B cell (primary cell): Measurements from ENCODE around the gene CTSO. TPM values are rescaled to one million over a fixed set of nuclear protein-coding genes. Genes with fewer than 3 reads are reported as not detected.

Experiments
- ATAC-seq: fragments of 200-7000 bp; cut with Tn5 transposase; one replicate; pipeline ENCODE4 v1.10.0; 2021; ENCODE audit warnings: low read depth, mild to moderate bottlenecking, moderate number of reproducible peaks, moderate library complexity
- CTCF ChIA-PET: fragments of 350-600 bp; sonication (Branson Sonifier 250); formaldehyde crosslinking; loops from one replicate; lab custom pipeline; 2021; ENCODE audit warnings: antibody characterized with exemption, inconsistent platforms; lab: Charles Lee
- POLR2A ChIA-PET: fragments of 350-600 bp; sonication (Branson Sonifier 250); formaldehyde crosslinking; loops from one replicate; lab custom pipeline; 2021; ENCODE audit warnings: antibody characterized with exemption; lab: Charles Lee
- DNase-seq: peaks from one replicate; pipeline ENCODE4 v3.0.0; 2013
- H2AFZ ChIP-seq: 2 replicates; pipeline ENCODE4 v1.6.1; 2012; ENCODE audit warnings: mild to moderate bottlenecking, low read depth, low read length; ENCODE audit not compliant: insufficient read depth, poor library complexity, severe bottlenecking
- H3K27ac ChIP-seq, 2 donors: 1 replicate in 1 of 2; 2 replicates in 1 of 2; pipeline ENCODE4 v1.5.1; 2012 to 2013; ENCODE audit warnings: low read length in 2 of 2, mild to moderate bottlenecking in 2 of 2, moderate library complexity in 1 of 2
- H3K27me3 ChIP-seq, 4 experiments: fragments of 200-600 bp in 1 of 4; sonication (generic) in 1 of 4; replicated peaks in 1 of 4; 1 replicate in 2 of 4; 2 replicates in 2 of 4; pipeline versions ENCODE4 v1.6.1 to v1.7.0; 2013 to 2016; ENCODE audit warnings: low read length in 3 of 4, mild to moderate bottlenecking in 2 of 4, mixed read lengths in 1 of 4, moderate library complexity in 1 of 4; ENCODE audit not compliant: insufficient read depth in 4 of 4, control insufficient read depth in 3 of 4; ENCODE audit errors: control extremely low read depth in 1 of 4
- H3K36me3 ChIP-seq, 2 experiments: replicated peaks in 1 of 2; 1 replicate in 1 of 2; 2 replicates in 1 of 2; pipeline versions ENCODE4 v1.6.1 to v1.7.1; 2013; ENCODE audit warnings: low read length in 1 of 2; ENCODE audit not compliant: insufficient read depth in 2 of 2, control insufficient read depth in 1 of 2; ENCODE audit errors: control extremely low read depth in 1 of 2, extremely low read depth in 1 of 2
- H3K4me1 ChIP-seq, 2 donors: fragments of 200-600 bp in 1 of 2; sonication (generic) in 1 of 2; 1 replicate in 1 of 2; 2 replicates in 1 of 2; pipeline versions ENCODE4 v1.5.1 to v1.6.1; 2013 to 2017; ENCODE audit warnings: low read length in 2 of 2; ENCODE audit not compliant: control insufficient read depth in 2 of 2, insufficient read depth in 2 of 2
- H3K4me2 ChIP-seq: replicated peaks from 2 replicates; pipeline ENCODE3; 2012; ENCODE audit warnings: mild to moderate bottlenecking, low read depth, low read length; ENCODE audit not compliant: poor library complexity, severe bottlenecking
- H3K4me3 ChIP-seq, 5 experiments: fragments of 200-600 bp in 1 of 5; sonication (generic) in 1 of 5; 1 replicate in 3 of 5; 2 replicates in 2 of 5; pipeline versions ENCODE4 v1.5.1 to v1.7.0; 2011 to 2016; ENCODE audit warnings: low read length in 4 of 5, mild to moderate bottlenecking in 4 of 5, low read depth in 2 of 5, control low read depth in 1 of 5, moderate library complexity in 1 of 5; ENCODE audit not compliant: insufficient read depth in 1 of 5; ENCODE audit errors: control extremely low read depth in 1 of 5, extremely low read depth in 1 of 5
- H3K79me2 ChIP-seq: fragments of 200-600 bp; sonication (generic); one replicate; pipeline ENCODE4 v1.6.0; 2016; ENCODE audit warnings: low read length; ENCODE audit not compliant: control insufficient read depth, insufficient read depth
- H3K9ac ChIP-seq: fragments of 200-600 bp; sonication (generic); 2 replicates; pipeline ENCODE4 v1.6.1; 2017; ENCODE audit warnings: mild to moderate bottlenecking, low read length, moderate library complexity
- H3K9me3 ChIP-seq, 3 donors: one replicate each; pipeline versions ENCODE4 v1.6.1 to v1.7.1; 2013; ENCODE audit warnings: low read length in 2 of 3; ENCODE audit not compliant: control insufficient read depth in 2 of 3, insufficient read depth in 1 of 3; ENCODE audit errors: control extremely low read depth in 1 of 3
- H4K20me1 ChIP-seq: 2 replicates; pipeline ENCODE4 v1.6.0; 2012; ENCODE audit warnings: mild to moderate bottlenecking, low read length; ENCODE audit not compliant: insufficient read depth, control insufficient read depth, poor library complexity, severe bottlenecking
- H3K27ac Mint-ChIP-seq: one replicate; pipeline ENCODE4 v1.8.0; 2021; ENCODE audit warnings: mixed read lengths
- H3K27me3 Mint-ChIP-seq: one replicate; pipeline ENCODE4 v1.8.0; 2021; ENCODE audit warnings: mixed read lengths
- H3K4me1 Mint-ChIP-seq: one replicate; pipeline ENCODE4 v1.8.0; 2021; ENCODE audit warnings: mixed read lengths
- H3K4me3 Mint-ChIP-seq: one replicate; pipeline ENCODE4 v1.8.0; 2021; ENCODE audit warnings: mixed read lengths
- H3K9me3 Mint-ChIP-seq: one replicate; pipeline ENCODE4 v1.8.0; 2022; ENCODE audit warnings: mixed read lengths; ENCODE audit not compliant: insufficient read depth
- CTCF ChIP-seq: fragments of 200-600 bp; IDR thresholded peaks from one replicate; pipeline ENCODE4 v1.8.0; 2022; ENCODE audit warnings: antibody characterized with exemption, mild to moderate bottlenecking
- EZH2 ChIP-seq: IDR thresholded peaks from 2 replicates; pipeline ENCODE4 v1.6.1; 2012; ENCODE audit warnings: borderline replicate concordance, low read depth, mild to moderate bottlenecking, moderate library complexity, low read length; ENCODE audit not compliant: insufficient read depth, poor library complexity, severe bottlenecking
- WGBS: methylation state at CpG from one replicate; pipeline ENCODE4 v1.1.5; 2013; ENCODE audit warnings: missing lambda C conversion rate; ENCODE audit not compliant: insufficient coverage; 5-methylcytosine and 5-hydroxymethylcytosine counted together
- intact Hi-C: fragments of 100-400 bp; cut with micrococcal nuclease; formaldehyde crosslinking; loops from one replicate; pipeline ENCODE4 v1.10.0; 2022
- polyA plus RNA-seq: library from polyadenylated mRNA; depleted of rRNA; stranded (reverse); fragments of >200 nt; gene quantifications from 2 replicates; pipeline ENCODE4 v1.2.3, GENCODE V29; 2012
- total RNA-seq, 2 donors: library from RNA; stranded (reverse); fragments of 120-200 nt in 1 of 2; gene quantifications; 1 replicate in 1 of 2; 2 replicates in 1 of 2; pipeline versions ENCODE4 v1.2.3 to v1.2.4, GENCODE V29; 2013 to 2022

Gene CTSO
- total and polyA plus RNA-seq, 2 donors (not counting 1 experiment from before 2014, with no cell fraction given) = 8.5 to 15.5 TPM

GRCh38 chr4:155974476-155974749, 20.7 kb upstream of the CTSO start:
- Histone ChIP-seq H3K9ac (no peak overlapping the region), H3K27me3 (no peaks in the 10 kb centered on the region), H3K4me2 (no peak overlapping the region), H2AFZ (no peak overlapping the region), H3K27ac (no peak overlapping the region), H4K20me1 (no peaks in the 10 kb centered on the region), H3K79me2 (no peaks in the 10 kb centered on the region), H3K9me3 (no peaks in the 10 kb centered on the region), H3K4me1 (no peaks in the 10 kb centered on the region), H3K36me3 (no peaks in the 10 kb centered on the region), H3K4me3 (no peak overlapping the region)
- ChIA-PET CTCF (no interaction called here), POLR2A (no interaction called here)
- no peak overlapping the region for H3K4me3 Mint-ChIP-seq
- peaks cover 7% of the 10 kb centered on the region for H3K27me3 Mint-ChIP-seq
- TF ChIP-seq CTCF (no peak), EZH2 (no peak)
- H3K4me1 Mint-ChIP-seq = no peaks in the 10 kb centered on the region
- ATAC-seq (no peak), DNase-seq (no peak)
- peaks cover 7% of the 10 kb centered on the region for H3K9me3 Mint-ChIP-seq
- intact Hi-C loops = no loop called here
- WGBS = no CpG with 5 or more reads among the region's 1 CpG
- no peak overlapping the region for H3K27ac Mint-ChIP-seq

GRCh38 chr4:155973639-155974475, 20.2 kb upstream of the CTSO start:
- Histone ChIP-seq H3K79me2 (no peaks in the 10 kb centered on the region), H2AFZ (no peak overlapping the region), H3K4me1 (no peaks in the 10 kb centered on the region), H3K9me3 (no peaks in the 10 kb centered on the region), H3K4me2 (no peak overlapping the region), H3K9ac (no peak overlapping the region), H3K27ac (no peak overlapping the region), H3K4me3 (no peak overlapping the region), H3K36me3 (no peaks in the 10 kb centered on the region), H4K20me1 (no peaks in the 10 kb centered on the region), H3K27me3 (no peaks in the 10 kb centered on the region)
- no peaks in the 10 kb centered on the region for H3K4me1 Mint-ChIP-seq
- H3K4me3 Mint-ChIP-seq = no peak overlapping the region
- intact Hi-C loops = no loop called here
- peaks cover 7% of the 10 kb centered on the region for H3K27me3 Mint-ChIP-seq
- ATAC-seq (no peak), DNase-seq (no peak)
- 67% methylated on average over 2 of the region's 8 CpGs for WGBS
- no peak overlapping the region for H3K27ac Mint-ChIP-seq
- CTCF ChIA-PET = no interaction called here
- TF ChIP-seq CTCF (no peak), EZH2 (no peak)
- H3K9me3 Mint-ChIP-seq = peaks cover 2% of the 10 kb centered on the region
- POLR2A ChIA-PET = no interaction called here
